H1 (cell line): Measurements from ENCODE around the gene GNG14. TPM values are rescaled to one million over a fixed set of nuclear protein-coding genes. Genes with fewer than 3 reads are reported as not detected.

Experiments
- CTCF ChIA-PET: fragments of 300-600 bp; sonication (Branson Sonifier 250); formaldehyde crosslinking; loops from one replicate; lab custom pipeline; 2021; ENCODE audit not compliant: partially characterized antibody; lab: Charles Lee
- POLR2A ChIA-PET: fragments of 300-600 bp; sonication (Branson Sonifier 250); formaldehyde crosslinking; loops from one replicate; lab custom pipeline; 2021; ENCODE audit warnings: inconsistent platforms; ENCODE audit not compliant: partially characterized antibody; lab: Charles Lee
- DNase-seq, 2 experiments: peaks; one replicate each; pipeline versions ENCODE4 v3.0.0 to v3.0.0-alpha.2; 2010 to 2022; ENCODE audit warnings: low spot score in 2 of 2, low read depth in 1 of 2, mixed read lengths in 1 of 2
- FAIRE-seq: peaks from 2 replicates; lab custom pipeline; 2011; peaks lifted over from hg19 to GRCh38; lab: Jason Lieb, UNC
- H2AFZ ChIP-seq: 2 replicates; pipeline ENCODE4 v1.8.1; 2012; ENCODE audit warnings: low read length, inconsistent platforms
- H2AK5ac ChIP-seq: 2 replicates; pipeline ENCODE4 v1.6.1; 2013; ENCODE audit warnings: low read depth, low read length
- H2BK120ac ChIP-seq: replicated peaks from 2 replicates; pipeline ENCODE3; 2013; ENCODE audit warnings: low read depth, low read length, inconsistent platforms
- H2BK12ac ChIP-seq: 2 replicates; pipeline ENCODE4 v1.6.1; 2013; ENCODE audit warnings: low read depth, low read length
- H2BK15ac ChIP-seq: 2 replicates; pipeline ENCODE4 v1.6.1; 2013; ENCODE audit warnings: low read length
- H2BK20ac ChIP-seq: 2 replicates; pipeline ENCODE4 v1.6.1; 2013; ENCODE audit warnings: low read length
- H2BK5ac ChIP-seq: 2 replicates; pipeline ENCODE4 v1.6.1; 2013; ENCODE audit warnings: low read depth, low read length
- H3K14ac ChIP-seq: 2 replicates; pipeline ENCODE4 v1.6.1; 2013; ENCODE audit warnings: inconsistent platforms; ENCODE audit not compliant: insufficient read length
- H3K18ac ChIP-seq: 2 replicates; pipeline ENCODE4 v1.6.1; 2013; ENCODE audit warnings: low read length; ENCODE audit errors: extremely low read depth
- H3K23ac ChIP-seq: 2 replicates; pipeline ENCODE4 v1.6.1; 2013; ENCODE audit warnings: inconsistent platforms; ENCODE audit not compliant: insufficient read length
- H3K23me2 ChIP-seq: 2 replicates; pipeline ENCODE4 v1.6.1; 2013; ENCODE audit warnings: low read depth, low read length
- H3K27ac ChIP-seq: 2 replicates; pipeline ENCODE4 v1.6.1; 2011; ENCODE audit warnings: low read depth, low read length, inconsistent platforms
- H3K27me3 ChIP-seq, 4 experiments: replicated peaks in 1 of 4; 1 replicate in 1 of 4; 2 replicates in 3 of 4; pipeline versions ENCODE4 v1.6.1 to v1.8.1; 2011 to 2013; ENCODE audit warnings: low read length in 3 of 4, mild to moderate bottlenecking in 3 of 4, inconsistent platforms in 2 of 4, mixed read lengths in 2 of 4, moderate library complexity in 1 of 4; ENCODE audit not compliant: control insufficient read depth in 3 of 4, insufficient read depth in 3 of 4; ENCODE audit errors: extremely low read depth in 1 of 4
- H3K36me3 ChIP-seq, 4 experiments: 2 replicates each; pipeline versions ENCODE4 v1.6.1 to v1.8.1; 2011 to 2013; ENCODE audit warnings: mild to moderate bottlenecking in 4 of 4, low read length in 3 of 4, moderate library complexity in 2 of 4, control low read depth in 1 of 4, inconsistent platforms in 1 of 4; ENCODE audit not compliant: insufficient read depth in 4 of 4, control insufficient read depth in 2 of 4
- H3K4ac ChIP-seq: replicated peaks from 2 replicates; pipeline ENCODE3; 2013; ENCODE audit warnings: low read length, low read depth, mixed read lengths, inconsistent platforms; ENCODE audit not compliant: insufficient read length
- H3K4me1 ChIP-seq, 4 experiments: replicated peaks in 1 of 4; 1 replicate in 1 of 4; 2 replicates in 3 of 4; pipeline versions ENCODE4 v1.6.1 to v1.8.1; 2011 to 2013; ENCODE audit warnings: low read length in 3 of 4, inconsistent platforms in 2 of 4, mixed read lengths in 1 of 4; ENCODE audit not compliant: insufficient read depth in 4 of 4, control insufficient read depth in 3 of 4
- H3K4me2 ChIP-seq, 2 experiments: 2 replicates each; pipeline versions ENCODE4 v1.6.1 to v1.8.1; 2011 to 2013; ENCODE audit warnings: low read depth in 2 of 2, low read length in 2 of 2, control low read depth in 1 of 2, inconsistent platforms in 1 of 2, mild to moderate bottlenecking in 1 of 2; ENCODE audit not compliant: insufficient read depth in 1 of 2
- H3K4me3 ChIP-seq, 4 experiments: fragments of 200-600, 300-600 bp in 1 of 4; sonication (generic), shearing (Covaris generic), sonication (Bioruptor Twin) in 1 of 4; 2 replicates each; pipeline versions ENCODE4 v1.5.1 to v1.8.1; 2011 to 2016; ENCODE audit warnings: low read length in 4 of 4, low read depth in 3 of 4, control low read depth in 2 of 4, inconsistent platforms in 2 of 4, mild to moderate bottlenecking in 2 of 4, mixed read lengths in 1 of 4, moderate library complexity in 1 of 4; ENCODE audit not compliant: insufficient read depth in 2 of 4; ENCODE audit errors: extremely low read depth in 1 of 4
- H3K56ac ChIP-seq: replicated peaks from 2 replicates; pipeline ENCODE3; 2013; ENCODE audit warnings: low read depth, mild to moderate bottlenecking, mixed read lengths, low read length, inconsistent platforms; ENCODE audit not compliant: insufficient read length
- H3K79me1 ChIP-seq: 2 replicates; pipeline ENCODE4 v1.6.1; 2013; ENCODE audit warnings: low read depth, low read length, control low read depth
- H3K79me2 ChIP-seq, 2 experiments: 2 replicates each; pipeline versions ENCODE4 v1.6.1 to v1.8.1; 2012 to 2013; ENCODE audit warnings: low read length in 2 of 2, mild to moderate bottlenecking in 2 of 2, inconsistent platforms in 1 of 2; ENCODE audit not compliant: insufficient read depth in 2 of 2, control insufficient read depth in 1 of 2
- H3K9ac ChIP-seq, 4 experiments: replicated peaks in 1 of 4; 1 replicate in 1 of 4; 2 replicates in 3 of 4; pipeline versions ENCODE4 v1.6.1 to v1.8.1; 2011 to 2013; ENCODE audit warnings: low read depth in 3 of 4, low read length in 3 of 4, control low read depth in 2 of 4, mild to moderate bottlenecking in 2 of 4, moderate library complexity in 2 of 4, inconsistent platforms in 1 of 4; ENCODE audit errors: extremely low read depth in 1 of 4
- H3K9me3 ChIP-seq, 2 experiments: 2 replicates each; pipeline versions ENCODE4 v1.6.1 to v1.8.1; 2012 to 2013; ENCODE audit warnings: mild to moderate bottlenecking in 2 of 2, moderate library complexity in 2 of 2, control low read depth in 1 of 2, inconsistent platforms in 1 of 2, low read depth in 1 of 2, low read length in 1 of 2, mixed read lengths in 1 of 2; ENCODE audit not compliant: insufficient read depth in 2 of 2
- H4K20me1 ChIP-seq, 2 experiments: replicated peaks in 1 of 2; 2 replicates each; pipeline versions ENCODE3 to v1.8.1; 2011 to 2013; ENCODE audit warnings: inconsistent platforms in 2 of 2, low read length in 2 of 2, mild to moderate bottlenecking in 1 of 2; ENCODE audit not compliant: insufficient read depth in 2 of 2, control insufficient read depth in 1 of 2
- H4K5ac ChIP-seq: 2 replicates; pipeline ENCODE4 v1.6.1; 2013; ENCODE audit warnings: low read length, low read depth, mixed read lengths, inconsistent platforms; ENCODE audit not compliant: insufficient read length
- H4K8ac ChIP-seq: 2 replicates; pipeline ENCODE4 v1.8.0; 2013; ENCODE audit warnings: mild to moderate bottlenecking, moderate library complexity, low read length, inconsistent platforms; ENCODE audit not compliant: insufficient read depth; ENCODE audit errors: extremely low read depth
- H4K91ac ChIP-seq: replicated peaks from 2 replicates; pipeline ENCODE3; 2013; ENCODE audit warnings: low read length, mixed read lengths, inconsistent platforms; ENCODE audit not compliant: insufficient read length
- BCL11A ChIP-seq, 2 experiments: IDR thresholded peaks; one replicate each; pipeline ENCODE4 v1.6.1; 2011; ENCODE audit warnings: low read depth in 2 of 2, low read length in 2 of 2, mild to moderate bottlenecking in 2 of 2
- BRCA1 ChIP-seq: IDR thresholded peaks from 2 replicates; pipeline ENCODE4 v1.6.1; 2012; ENCODE audit warnings: low read depth, low read length, improper control_type of control experiment
- CBX8 ChIP-seq: fragments of 300-800, 300-1000 bp; sonication (generic); IDR thresholded peaks from 2 replicates; pipeline ENCODE4 v1.7.1; 2016; ENCODE audit warnings: low read depth, low read length, borderline replicate concordance
- EZH2 ChIP-seq: fragments of 200-600 bp; sonication (generic); IDR thresholded peaks from 2 replicates; pipeline ENCODE4 v1.7.1; 2012; ENCODE audit warnings: low read depth, mild to moderate bottlenecking, moderate library complexity, low read length, inconsistent platforms; ENCODE audit not compliant: severe bottlenecking
- HDAC6 ChIP-seq: IDR thresholded peaks from one replicate; pipeline ENCODE4 v1.7.1; 2012; ENCODE audit warnings: low read depth, mild to moderate bottlenecking, inconsistent platforms, low read length, moderate library complexity
- JUND ChIP-seq: IDR thresholded peaks from 2 replicates; pipeline ENCODE4 v1.6.1; 2011; ENCODE audit warnings: mild to moderate bottlenecking, improper control_type of control experiment, low read length
- RAD21 ChIP-seq, 2 experiments: IDR thresholded peaks in 1 of 2; conservative IDR thresholded peaks in 1 of 2; 2 replicates each; pipeline ENCODE4 v1.6.1; 2011; ENCODE audit warnings: low read depth in 2 of 2, low read length in 2 of 2, improper control_type of control experiment in 1 of 2, inconsistent platforms in 1 of 2, mild to moderate bottlenecking in 1 of 2, moderate library complexity in 1 of 2
- RFX5 ChIP-seq: IDR thresholded peaks from 2 replicates; pipeline ENCODE4 v1.6.1; 2011; ENCODE audit warnings: low read depth, low read length, improper control_type of control experiment, borderline replicate concordance
- SP2 ChIP-seq: IDR thresholded peaks from 2 replicates; pipeline ENCODE4 v1.6.1; 2012; ENCODE audit warnings: mild to moderate bottlenecking, low read length, inconsistent platforms
- SUZ12 ChIP-seq: fragments of 200-600 bp; sonication (generic); IDR thresholded peaks from 2 replicates; pipeline ENCODE4 v1.6.1; 2012; ENCODE audit warnings: mild to moderate bottlenecking, inconsistent platforms, low read length, moderate library complexity, mixed read lengths
- ZNF274 ChIP-seq: IDR thresholded peaks from 2 replicates; pipeline ENCODE4 v1.7.0; 2012; ENCODE audit warnings: low read length, borderline replicate concordance; ENCODE audit errors: extremely low read depth
- WGBS, 2 experiments: shearing (Covaris generic) in 1 of 2; methylation state at CpG; one replicate each; pipeline versions ENCODE4 v1.1.6 to v1.1.7; 2013 to 2015; ENCODE audit warnings: low lambda C conversion rate in 2 of 2, mixed read lengths in 2 of 2, inconsistent platforms in 1 of 2, low coverage in 1 of 2, missing lambda C conversion rate in 1 of 2; ENCODE audit not compliant: insufficient replicate concordance in 2 of 2, insufficient coverage in 1 of 2, insufficient read length in 1 of 2; ENCODE audit errors: extremely low coverage in 1 of 2, missing lambda C conversion rate in 1 of 2; 5-methylcytosine and 5-hydroxymethylcytosine counted together
- polyA plus RNA-seq, 7 experiments: library from polyadenylated mRNA; depleted of rRNA in 3 of 7; stranded (reverse) in 5 of 7; unstranded in 2 of 7; fragments of >200 nt in 5 of 7; fragments of 200-250 nt in 2 of 7; gene quantifications; 1 replicate in 5 of 7; 2 replicates in 1 of 7; 4 replicates in 1 of 7; pipeline versions ENCODE4 v1.2.1 to v1.2.3, GENCODE V29; 2011 to 2013; ENCODE audit warnings: missing spikeins in 2 of 7, mixed read lengths in 2 of 7
- total RNA-seq: library from RNA; stranded (reverse); fragmentation: NEBNext Ultra II Directional; extraction: Animal tissue kit (Norgen Biotek cat#: 25700); gene quantifications from 2 replicates; pipeline ENCODE4 v1.2.1, GENCODE V29; 2021

Gene GNG14
- total and polyA plus RNA-seq, 2 of the 8 experiments (the other 6 are each of a cell fraction or from before 2014, with no cell fraction given) = not detected

DNA sequence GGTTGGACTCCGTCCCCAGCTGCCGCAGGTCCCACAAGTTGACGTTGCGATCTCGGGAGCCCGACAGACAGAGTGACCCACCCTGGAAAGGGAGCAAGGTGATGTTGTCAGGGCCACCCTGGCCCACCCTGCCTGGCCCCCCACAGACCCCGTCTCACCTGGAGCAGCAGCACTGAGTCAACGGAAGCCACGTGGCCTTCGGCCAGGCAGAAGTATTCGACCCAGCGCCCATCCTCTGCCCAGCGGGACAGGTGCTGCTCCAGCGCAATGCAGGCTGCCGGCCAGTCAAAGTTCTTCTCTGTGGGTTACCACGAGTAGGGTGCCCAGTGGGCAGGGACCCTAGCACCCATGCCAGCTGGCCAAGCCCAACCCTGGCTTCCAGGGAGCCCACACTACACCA is 6.8 kb downstream of the GNG14 start:
- FAIRE-seq (no peak), DNase-seq (no peak)
- Histone ChIP-seq H3K14ac (no peak overlapping the region), H3K23ac (no peak overlapping the region), H2BK15ac (no peak overlapping the region), H3K9me3 (no peaks in the 10 kb centered on the region), H3K36me3 (peaks cover 0 to 9% (median 2%) of the 10 kb centered on the region in 4 experiments; a peak in 5 of 8 replicates), H3K18ac (no peak overlapping the region), H4K8ac (no peak overlapping the region), H2BK12ac (no peak overlapping the region), H2BK5ac (no peak overlapping the region), H3K23me2 (peaks cover 7% of the 10 kb centered on the region; the same call in 1 of the 2 replicates), H3K4me2 (no peak overlapping the region), H3K9ac (no peak overlapping the region), H3K79me2 (no peaks in the 10 kb centered on the region), H3K27me3 (no peaks in the 10 kb centered on the region), H2AFZ (no peak overlapping the region), H3K4ac (no peak overlapping the region), H2AK5ac (no peak overlapping the region), H2BK20ac (no peak overlapping the region), H3K4me3 (no peak overlapping the region), H2BK120ac (no peak overlapping the region), H3K4me1 (peaks cover 0 to 4% (median 3%) of the 10 kb centered on the region in 4 experiments; a peak in 2 of 7 replicates), H4K5ac (no peak overlapping the region), H3K27ac (no peak overlapping the region), H4K20me1 (peaks cover 0 to 5% of the 10 kb centered on the region in 2 experiments), H3K79me1 (no peaks in the 10 kb centered on the region), H3K56ac (no peak overlapping the region), H4K91ac (no peak overlapping the region)
- no peak for TF ChIP-seq ZNF274
- TF ChIP-seq HDAC6 = no peak
- TF ChIP-seq JUND = no peak
- no peak for TF ChIP-seq BCL11A (IDR thresholded peaks at IDR 0.05; ENCODE audit: low read depth in 2 of 2, low read length in 2 of 2)
- no peak for TF ChIP-seq RFX5
- TF ChIP-seq CBX8 = no peak
- TF ChIP-seq RAD21 (IDR thresholded peaks at IDR 0.05 in 1 of 2, conservative IDR thresholded peaks at IDR 0.05 in 1 of 2; ENCODE audit: low read depth in 2 of 2, low read length in 2 of 2) = no peak
- TF ChIP-seq BRCA1 = no peak
- no peak for TF ChIP-seq SP2
- no peak for TF ChIP-seq EZH2
- no peak for TF ChIP-seq SUZ12
- WGBS, 2 experiments = 91% methylated on average over 15 of the region's 16 CpGs; no CpG with 5 or more reads in 1 of the 2 experiments
- ChIA-PET POLR2A (interaction anchor here (0.6 to 9.2 kb wide), 7 partner anchors 8 to 120 kb away, joined by 4 to 93 read pairs (median 30); partner anchors contain the start of genes DHPS, GNG14 and TNPO2), CTCF (interaction anchor here (1.2 to 1.3 kb wide), 2 partner anchors 20 to 22 kb away, joined by 4 to 5 read pairs; no protein-coding TSS in a partner anchor)
